ENCODE data around the gene KLHL10.

DNA sequence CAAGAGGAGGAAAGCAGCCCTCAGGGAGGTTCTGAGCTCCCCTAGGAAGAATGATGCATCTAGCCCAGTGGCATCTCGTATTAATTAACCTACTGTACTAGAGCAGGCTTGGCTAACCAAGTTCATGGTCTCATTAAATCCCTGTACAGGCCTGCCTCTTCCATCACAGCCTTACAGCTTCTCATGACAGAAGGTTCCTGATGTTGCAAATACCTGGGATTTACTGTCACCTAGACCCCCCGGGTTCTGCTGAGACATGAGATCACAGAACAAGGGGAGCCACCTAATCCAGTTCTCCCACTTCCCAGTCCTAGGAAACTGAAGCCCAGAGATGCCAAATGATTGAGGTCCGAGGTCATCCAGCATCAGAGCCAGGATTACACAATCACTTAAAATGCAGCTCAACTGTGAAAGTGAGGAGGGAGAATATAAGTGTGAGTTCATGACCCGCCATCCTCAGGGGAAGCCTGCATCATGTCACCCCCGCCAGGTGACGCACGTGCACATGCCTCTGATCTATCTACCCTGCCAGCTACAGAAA, 57.2 kb downstream of the KLHL10 start:
- TF ChIP-seq, protein P1, sequence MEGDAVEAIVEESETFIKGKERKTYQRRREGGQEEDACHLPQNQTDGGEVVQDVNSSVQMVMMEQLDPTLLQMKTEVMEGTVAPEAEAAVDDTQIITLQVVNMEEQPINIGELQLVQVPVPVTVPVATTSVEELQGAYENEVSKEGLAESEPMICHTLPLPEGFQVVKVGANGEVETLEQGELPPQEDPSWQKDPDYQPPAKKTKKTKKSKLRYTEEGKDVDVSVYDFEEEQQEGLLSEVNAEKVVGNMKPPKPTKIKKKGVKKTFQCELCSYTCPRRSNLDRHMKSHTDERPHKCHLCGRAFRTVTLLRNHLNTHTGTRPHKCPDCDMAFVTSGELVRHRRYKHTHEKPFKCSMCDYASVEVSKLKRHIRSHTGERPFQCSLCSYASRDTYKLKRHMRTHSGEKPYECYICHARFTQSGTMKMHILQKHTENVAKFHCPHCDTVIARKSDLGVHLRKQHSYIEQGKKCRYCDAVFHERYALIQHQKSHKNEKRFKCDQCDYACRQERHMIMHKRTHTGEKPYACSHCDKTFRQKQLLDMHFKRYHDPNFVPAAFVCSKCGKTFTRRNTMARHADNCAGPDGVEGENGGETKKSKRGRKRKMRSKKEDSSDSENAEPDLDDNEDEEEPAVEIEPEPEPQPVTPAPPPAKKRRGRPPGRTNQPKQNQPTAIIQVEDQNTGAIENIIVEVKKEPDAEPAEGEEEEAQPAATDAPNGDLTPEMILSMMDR (IDR thresholded peaks at IDR 0.05), result no peak
- TF ChIP-seq EP300 (IDR thresholded peaks at IDR 0.05), result no peak
- no peak for TF ChIP-seq POLR2A (IDR thresholded peaks at IDR 0.05)

Data from ovary (tissue), 3 donors.